Measurements from ENCODE around the gene CCDC3.
A peak's percentile ranks its signal among the peaks of the same experiment; 100 is the strongest.

The CCDC3 gene

DNA sequence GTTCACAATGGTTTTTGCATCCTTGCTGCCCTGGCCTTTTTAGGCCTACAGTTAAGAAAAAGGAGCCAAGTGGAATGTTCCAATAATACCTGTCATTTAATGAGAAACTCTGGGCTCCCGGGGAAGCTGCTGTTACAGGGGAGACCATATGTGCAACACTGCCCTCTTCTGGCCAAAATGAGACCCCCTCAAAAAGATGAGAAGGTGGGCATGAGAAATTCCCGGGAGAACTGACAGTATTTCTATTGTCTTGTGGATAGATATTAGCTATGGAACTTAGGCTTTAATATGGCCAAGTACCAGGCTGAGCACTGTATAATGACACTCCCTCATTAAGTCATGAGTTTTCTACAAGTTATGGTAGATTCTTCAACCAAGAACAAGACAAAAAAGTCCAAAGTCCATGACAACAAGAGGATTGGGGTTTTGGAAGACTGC is 99.4 kb downstream of the CCDC3 start:
- Histone ChIP-seq H3K4me3 (ENCODE audit: low read length) (no peak overlapping the region), H2AFZ (ENCODE audit: low read length) (no peak overlapping the region), H3K9me3 (replicated peaks; ENCODE audit: insufficient read depth, low read length) (no peaks in the 10 kb centered on the region), H3K36me3 (replicated peaks; ENCODE audit: insufficient read depth, low read length) (no peaks in the 10 kb centered on the region), H3K27ac (ENCODE audit: low read length) (no peak overlapping the region), H3K4me1 (ENCODE audit: low read length) (no peaks in the 10 kb centered on the region), H3K9me2 (replicated peaks; ENCODE audit: insufficient read depth, low read length) (no peaks in the 10 kb centered on the region), H3K27me3 (replicated peaks; ENCODE audit: insufficient read depth, low read length) (no peaks in the 10 kb centered on the region), H3K4me2 (ENCODE audit: low read depth, low read length) (no peak overlapping the region), H3K79me2 (ENCODE audit: low read length) (no peaks in the 10 kb centered on the region), H3F3A (ENCODE audit: insufficient read depth, low read length) (no peaks in the 10 kb centered on the region), H3K9ac (ENCODE audit: low read length) (no peak overlapping the region), H4K20me1 (ENCODE audit: insufficient read depth, low read length) (no peaks in the 10 kb centered on the region)
- TF ChIP-seq EZH2 (optimal IDR thresholded peaks at IDR 0.05; ENCODE audit: low read depth, low read length) (no peak), EZH2phosphoT487 (IDR thresholded peaks at IDR 0.05; ENCODE audit: low read length) (no peak)
- TF ChIP-seq, protein P1, sequence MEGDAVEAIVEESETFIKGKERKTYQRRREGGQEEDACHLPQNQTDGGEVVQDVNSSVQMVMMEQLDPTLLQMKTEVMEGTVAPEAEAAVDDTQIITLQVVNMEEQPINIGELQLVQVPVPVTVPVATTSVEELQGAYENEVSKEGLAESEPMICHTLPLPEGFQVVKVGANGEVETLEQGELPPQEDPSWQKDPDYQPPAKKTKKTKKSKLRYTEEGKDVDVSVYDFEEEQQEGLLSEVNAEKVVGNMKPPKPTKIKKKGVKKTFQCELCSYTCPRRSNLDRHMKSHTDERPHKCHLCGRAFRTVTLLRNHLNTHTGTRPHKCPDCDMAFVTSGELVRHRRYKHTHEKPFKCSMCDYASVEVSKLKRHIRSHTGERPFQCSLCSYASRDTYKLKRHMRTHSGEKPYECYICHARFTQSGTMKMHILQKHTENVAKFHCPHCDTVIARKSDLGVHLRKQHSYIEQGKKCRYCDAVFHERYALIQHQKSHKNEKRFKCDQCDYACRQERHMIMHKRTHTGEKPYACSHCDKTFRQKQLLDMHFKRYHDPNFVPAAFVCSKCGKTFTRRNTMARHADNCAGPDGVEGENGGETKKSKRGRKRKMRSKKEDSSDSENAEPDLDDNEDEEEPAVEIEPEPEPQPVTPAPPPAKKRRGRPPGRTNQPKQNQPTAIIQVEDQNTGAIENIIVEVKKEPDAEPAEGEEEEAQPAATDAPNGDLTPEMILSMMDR (IDR thresholded peaks at IDR 0.05; ENCODE audit: low read length) = peak; percentile 80
- peak; percentile 41 for DNase-seq

DNA sequence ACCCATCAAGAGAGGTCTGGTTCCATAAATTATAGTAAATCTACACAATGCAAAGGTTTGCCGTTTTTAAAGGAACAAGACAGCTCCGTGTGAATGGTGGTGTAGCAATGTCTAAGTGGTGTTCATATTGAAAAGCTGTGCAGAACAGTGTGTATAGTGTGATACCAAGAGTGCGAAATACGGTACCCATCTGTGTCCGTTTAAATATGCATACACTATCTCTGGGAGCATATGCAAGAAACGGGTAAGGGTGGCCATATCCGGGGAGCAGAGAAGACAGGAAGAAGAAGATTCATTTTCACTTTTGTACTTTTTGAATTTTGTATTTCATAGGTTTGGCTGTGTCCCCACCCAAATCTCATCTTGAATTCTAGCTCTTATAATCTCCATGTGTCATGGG is 102.0 kb downstream of the CCDC3 start:
- H3K27me3 ChIP-seq (replicated peaks; ENCODE audit: insufficient read depth, low read length) = no peaks in the 10 kb centered on the region
- H3K9me2 ChIP-seq (replicated peaks; ENCODE audit: insufficient read depth, low read length) = no peaks in the 10 kb centered on the region
- H3K36me3 ChIP-seq (replicated peaks; ENCODE audit: insufficient read depth, low read length) = no peaks in the 10 kb centered on the region
- H3K4me2 ChIP-seq (ENCODE audit: low read depth, low read length) = no peak overlapping the region
- no peaks in the 10 kb centered on the region for H3K79me2 ChIP-seq (ENCODE audit: low read length)
- no peaks in the 10 kb centered on the region for H3K9me3 ChIP-seq (replicated peaks; ENCODE audit: insufficient read depth, low read length)
- H3K4me1 ChIP-seq (ENCODE audit: low read length) = no peaks in the 10 kb centered on the region
- H3K27ac ChIP-seq (ENCODE audit: low read length) = no peak overlapping the region
- no peak for DNase-seq
- H3K9ac ChIP-seq (ENCODE audit: low read length) = no peak overlapping the region
- H3F3A ChIP-seq (ENCODE audit: insufficient read depth, low read length) = no peaks in the 10 kb centered on the region
- no peak overlapping the region for H3K4me3 ChIP-seq (ENCODE audit: low read length)
- H2AFZ ChIP-seq (ENCODE audit: low read length) = no peak overlapping the region
- H4K20me1 ChIP-seq (ENCODE audit: insufficient read depth, low read length) = no peaks in the 10 kb centered on the region
- TF ChIP-seq EZH2phosphoT487 (IDR thresholded peaks at IDR 0.05; ENCODE audit: low read length) = no peak
- TF ChIP-seq EZH2 (optimal IDR thresholded peaks at IDR 0.05; ENCODE audit: low read depth, low read length) = no peak
- TF ChIP-seq, protein P1 (IDR thresholded peaks at IDR 0.05; ENCODE audit: low read length) = no peak

DNA sequence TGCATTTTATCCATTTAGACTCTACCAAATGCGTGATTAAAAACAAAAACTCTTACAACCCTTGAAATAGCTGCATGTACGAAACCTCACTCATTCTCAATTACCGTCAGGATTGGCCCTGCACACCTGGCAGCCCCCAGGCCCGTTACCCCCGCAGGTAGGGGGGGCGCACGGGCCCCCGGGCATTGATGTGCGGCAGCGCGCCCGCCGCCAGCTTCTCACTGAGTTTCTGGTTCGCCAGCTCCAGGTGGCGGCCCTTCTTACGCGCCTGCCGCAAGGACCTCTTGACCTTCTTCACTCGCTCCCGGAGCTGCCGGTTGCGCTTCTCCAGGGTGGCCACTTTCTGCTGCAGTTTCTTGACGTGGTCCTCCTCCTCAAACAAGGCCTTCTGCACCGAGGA is 103.2 kb downstream of the CCDC3 start:
- H3K27ac ChIP-seq (ENCODE audit: low read length) = no peak overlapping the region
- no peak for TF ChIP-seq EZH2 (optimal IDR thresholded peaks at IDR 0.05; ENCODE audit: low read depth, low read length)
- no peak for TF ChIP-seq EZH2phosphoT487 (IDR thresholded peaks at IDR 0.05; ENCODE audit: low read length)
- TF ChIP-seq, protein P1 (IDR thresholded peaks at IDR 0.05; ENCODE audit: low read length) = no peak
- no peaks in the 10 kb centered on the region for H3K36me3 ChIP-seq (replicated peaks; ENCODE audit: insufficient read depth, low read length)
- H3K4me3 ChIP-seq (ENCODE audit: low read length) = no peak overlapping the region
- no peaks in the 10 kb centered on the region for H3K4me1 ChIP-seq (ENCODE audit: low read length)
- no peaks in the 10 kb centered on the region for H3K79me2 ChIP-seq (ENCODE audit: low read length)
- H3K9me2 ChIP-seq (replicated peaks; ENCODE audit: insufficient read depth, low read length) = no peaks in the 10 kb centered on the region
- H3K4me2 ChIP-seq (ENCODE audit: low read depth, low read length) = no peak overlapping the region
- H2AFZ ChIP-seq (ENCODE audit: low read length) = no peak overlapping the region
- no peaks in the 10 kb centered on the region for H3K9me3 ChIP-seq (replicated peaks; ENCODE audit: insufficient read depth, low read length)
- H3F3A ChIP-seq (ENCODE audit: insufficient read depth, low read length) = no peaks in the 10 kb centered on the region
- no peaks in the 10 kb centered on the region for H4K20me1 ChIP-seq (ENCODE audit: insufficient read depth, low read length)
- no peak overlapping the region for H3K9ac ChIP-seq (ENCODE audit: low read length)
- no peak for DNase-seq
- H3K27me3 ChIP-seq (replicated peaks; ENCODE audit: insufficient read depth, low read length) = no peaks in the 10 kb centered on the region
